EH (cell line): ENCODE results near the gene IGSF6.
A peak's percentile ranks its signal among the peaks of the same experiment; 100 is the strongest.

Experiments
- DNase-seq: peaks from one replicate; pipeline ENCODE4 v3.0.0-alpha.2; 2015; ENCODE audit warnings: low read depth

IGSF6 gene

DNA sequence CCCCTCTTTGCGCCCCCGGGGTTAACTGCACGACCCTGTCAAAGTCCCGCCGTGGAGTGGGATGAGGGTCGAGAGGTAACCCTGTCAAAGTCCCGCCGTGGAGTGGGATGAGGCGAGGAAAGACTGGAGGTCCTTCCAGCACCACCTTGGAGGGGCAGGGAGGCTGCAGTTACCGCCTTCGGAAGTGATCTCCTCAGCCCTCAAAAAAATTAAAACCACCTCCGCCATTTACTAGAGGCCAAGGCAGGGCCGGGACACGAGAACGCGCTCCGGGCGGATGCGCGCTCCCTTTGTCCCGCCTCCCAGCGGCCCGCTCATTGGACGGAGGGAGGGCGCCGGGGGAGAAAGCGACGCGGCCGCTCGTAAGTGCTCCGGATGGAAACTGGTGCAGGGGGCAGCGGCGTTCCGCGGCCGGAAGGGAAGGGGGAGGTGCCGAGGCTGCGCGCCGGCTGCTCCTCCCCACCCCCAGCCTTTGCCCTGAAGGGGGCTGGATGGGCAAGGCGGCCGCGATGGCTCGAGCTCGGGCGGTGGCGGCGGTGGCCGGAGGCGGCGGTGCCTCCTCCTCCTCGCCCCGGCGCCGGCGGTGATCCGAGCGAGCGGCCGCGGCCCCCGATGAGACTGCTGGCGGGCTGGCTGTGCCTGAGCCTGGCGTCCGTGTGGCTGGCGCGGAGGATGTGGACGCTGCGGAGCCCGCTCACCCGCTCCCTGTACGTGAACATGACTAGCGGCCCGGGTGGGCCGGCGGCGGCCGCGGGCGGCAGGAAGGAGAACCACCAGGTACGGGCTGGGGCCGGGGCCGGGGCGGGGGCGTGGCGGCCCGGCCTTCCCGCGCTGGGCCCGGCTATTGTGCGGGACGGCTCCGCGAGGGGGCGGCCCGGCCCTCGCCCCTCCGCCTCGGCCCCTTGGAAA lies 53.0 kb downstream of the IGSF6 start, which contains the start of gene METTL9:
Gene METTL9, plus strand, starts transcription at position 456 of the 909 bp plus-strand sequence. Its CDS starts 157 bp downstream, at position 613.
- peak; percentile 94 for DNase-seq

DNA sequence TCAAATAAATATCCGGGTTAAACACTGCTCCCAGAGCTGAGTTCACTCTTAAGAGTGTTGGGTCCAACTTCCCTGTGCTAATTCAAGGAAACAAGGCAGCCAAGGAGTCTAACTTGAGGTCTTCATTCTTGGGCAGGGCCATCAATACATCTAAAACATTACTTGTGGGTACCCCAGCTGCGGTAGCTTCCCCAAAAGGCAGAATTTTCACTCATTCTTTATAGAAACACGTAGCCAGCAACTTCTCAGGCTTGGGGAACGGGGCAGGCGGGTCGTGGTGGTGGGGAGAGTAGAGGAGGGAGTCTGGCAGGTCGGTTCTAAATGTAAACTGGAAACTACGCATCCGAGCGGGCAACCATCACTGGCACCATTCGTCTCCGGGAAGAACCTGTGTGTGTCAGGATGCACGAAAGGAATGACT lies 53.7 kb downstream of the IGSF6 start:
- DNase-seq: peak; percentile 18

DNA sequence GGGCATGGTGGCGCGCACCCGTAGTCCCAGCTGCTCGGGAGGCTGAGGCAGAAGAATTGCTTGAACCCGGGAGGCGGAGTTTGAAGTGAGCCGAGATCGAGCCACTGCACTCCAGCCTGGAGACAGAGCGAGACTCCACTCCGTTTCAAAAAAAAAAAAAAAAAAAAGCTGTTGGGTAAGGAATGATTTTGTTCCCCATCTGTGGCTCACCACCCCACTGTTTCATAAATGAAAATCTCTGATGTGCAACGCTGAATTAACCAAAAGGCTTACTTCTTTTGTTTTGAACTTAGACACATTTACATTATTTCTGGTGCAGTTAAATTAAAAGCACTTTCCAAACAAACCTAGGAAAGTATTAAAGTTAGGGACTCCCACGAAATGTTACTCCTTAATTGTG lies 54.2 kb downstream of the IGSF6 start:
- no peak for DNase-seq

DNA sequence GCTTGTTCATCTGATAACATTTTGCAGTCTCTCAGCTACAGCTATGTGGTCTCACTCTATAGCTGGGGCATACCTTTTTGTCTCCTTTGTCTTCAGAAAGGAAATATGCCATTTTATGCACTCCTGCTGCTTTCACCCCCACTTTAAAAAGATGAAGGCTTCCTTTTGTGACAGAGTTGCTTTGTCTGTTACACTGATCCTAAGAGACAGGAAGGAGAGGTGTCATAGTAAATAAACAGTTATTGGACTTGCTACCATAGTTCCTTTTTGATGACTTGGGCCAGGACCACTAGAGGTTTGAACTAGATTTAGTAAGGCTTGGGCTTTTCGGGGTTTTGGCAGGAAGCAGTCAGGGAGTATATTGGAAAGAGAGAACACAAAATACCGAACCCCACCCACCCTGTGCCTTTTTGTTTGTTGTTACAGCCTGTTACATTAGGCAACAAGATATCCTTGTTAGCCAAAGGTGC lies 54.8 kb downstream of the IGSF6 start:
- DNase-seq: no peak

DNA sequence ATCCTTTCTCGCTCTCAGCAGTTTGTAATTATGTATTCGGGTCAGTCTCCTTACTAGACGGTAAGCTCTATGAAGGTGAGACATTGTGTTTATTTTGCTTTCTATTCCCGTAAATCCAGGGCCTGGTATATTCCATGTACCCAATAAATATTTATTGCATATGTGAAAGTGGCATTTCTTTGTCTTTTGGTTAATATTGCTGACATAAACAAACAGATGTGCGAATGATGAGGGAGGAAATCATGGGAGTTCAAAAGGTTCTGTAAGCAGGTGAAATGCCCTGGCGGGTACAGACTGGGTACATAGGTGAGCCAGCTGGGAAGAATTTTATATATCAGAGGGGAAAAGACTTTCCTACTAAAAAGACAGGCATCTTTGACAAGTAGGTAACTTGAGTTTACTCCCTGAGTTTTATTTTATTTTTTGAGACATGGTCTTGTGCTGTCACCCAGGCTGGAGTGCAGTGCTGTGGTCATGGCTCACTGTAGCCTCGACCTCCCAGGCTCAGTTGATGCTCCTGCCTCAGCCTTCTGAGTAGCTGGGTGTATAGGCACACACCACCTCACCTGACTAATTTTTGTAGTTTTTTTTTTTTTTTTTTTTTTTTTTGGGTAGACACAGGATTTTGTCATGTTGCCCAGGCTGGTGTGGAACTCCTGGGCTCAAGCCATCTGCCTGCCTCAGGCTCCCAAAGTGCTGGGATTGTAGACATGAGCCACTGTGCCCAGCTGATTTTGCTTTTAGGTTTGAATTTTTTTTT lies 58.7 kb downstream of the IGSF6 start:
- DNase-seq: no peak

DNA sequence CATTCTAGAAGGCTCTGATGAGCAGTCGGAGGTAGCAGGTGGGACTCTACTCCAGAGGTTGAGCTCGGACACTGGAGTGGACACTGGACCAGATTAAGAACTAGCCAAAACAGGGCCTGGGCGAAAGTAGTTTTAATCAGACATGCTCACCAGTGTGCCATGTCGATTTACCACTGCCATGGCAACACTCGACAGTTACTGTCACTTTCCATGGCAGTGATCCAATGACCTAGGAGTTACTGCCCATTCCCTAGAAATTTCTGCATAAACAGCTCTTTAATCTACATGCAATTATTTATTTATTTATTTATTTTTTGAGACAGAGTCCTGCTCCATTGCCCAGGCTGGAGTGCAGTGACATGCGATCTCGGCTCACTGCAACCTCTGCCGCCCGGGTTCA lies 60.2 kb downstream of the IGSF6 start:
- DNase-seq: no peak

DNA sequence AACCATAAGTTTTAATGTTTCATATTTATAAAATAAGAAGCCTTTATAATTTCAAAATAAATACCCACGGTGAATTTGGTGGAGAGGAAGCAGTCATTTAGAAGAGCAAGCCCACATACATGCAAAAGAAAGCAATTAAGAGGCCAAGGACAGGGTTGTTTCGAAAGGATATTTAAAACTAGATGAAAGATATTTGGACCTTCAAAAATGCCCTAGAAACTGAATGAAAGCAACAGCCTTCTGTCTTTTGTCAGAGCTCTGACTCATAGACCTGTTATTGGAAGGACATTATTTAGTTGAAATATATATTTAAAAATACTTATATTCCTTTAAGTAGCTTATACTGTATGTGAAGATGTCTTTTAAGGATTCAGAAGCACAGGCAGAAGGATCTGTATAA lies 61.6 kb downstream of the IGSF6 start:
- DNase-seq: peak; percentile 25

DNA sequence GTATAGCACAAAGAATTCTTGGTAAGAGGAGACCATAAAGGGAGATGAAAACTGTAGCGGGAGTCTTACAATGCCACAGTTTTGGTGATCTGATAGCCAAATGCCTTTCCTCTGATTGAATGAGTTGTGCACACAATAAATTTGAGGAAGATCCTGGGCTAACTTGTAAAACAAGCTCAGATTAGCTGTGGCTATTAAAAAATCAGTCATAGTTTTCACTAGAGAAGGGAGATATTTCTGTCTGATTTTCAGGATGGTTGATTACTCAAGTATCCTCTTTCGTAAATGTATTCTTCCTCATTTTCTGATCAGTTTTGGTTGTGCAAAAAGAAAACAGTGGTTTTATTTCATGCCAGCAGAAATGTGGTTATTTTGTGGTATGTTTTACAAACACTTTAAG lies 62.1 kb downstream of the IGSF6 start:
- DNase-seq: peak; percentile 80

DNA sequence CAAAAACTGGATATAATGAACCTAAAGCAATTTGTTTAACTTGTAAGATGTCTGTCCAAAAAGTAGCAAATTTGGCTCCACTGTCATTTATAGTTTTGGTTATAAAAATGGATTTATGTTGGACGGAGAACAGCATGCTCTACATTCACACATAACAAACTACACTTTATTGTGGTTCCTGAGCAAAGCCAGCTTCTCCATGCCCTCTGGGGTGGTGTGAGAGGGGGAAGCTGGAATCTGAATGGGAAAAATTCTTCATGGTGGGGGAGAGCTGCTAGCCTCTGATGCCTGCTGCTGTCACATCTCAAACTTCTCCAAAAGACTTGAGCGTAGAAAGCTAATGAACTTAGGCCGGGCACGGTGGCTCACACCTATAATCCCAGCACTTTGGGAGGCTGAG lies 62.9 kb downstream of the IGSF6 start:
- DNase-seq: peak; percentile 40
